ENCODE measurements around the gene KLC3. TPM values are rescaled to one million over a fixed set of nuclear protein-coding genes. Genes with fewer than 3 reads are reported as not detected.

Gene KLC3
- total RNA-seq, 1 experiment from 2014 or later, result not detected

DNA sequence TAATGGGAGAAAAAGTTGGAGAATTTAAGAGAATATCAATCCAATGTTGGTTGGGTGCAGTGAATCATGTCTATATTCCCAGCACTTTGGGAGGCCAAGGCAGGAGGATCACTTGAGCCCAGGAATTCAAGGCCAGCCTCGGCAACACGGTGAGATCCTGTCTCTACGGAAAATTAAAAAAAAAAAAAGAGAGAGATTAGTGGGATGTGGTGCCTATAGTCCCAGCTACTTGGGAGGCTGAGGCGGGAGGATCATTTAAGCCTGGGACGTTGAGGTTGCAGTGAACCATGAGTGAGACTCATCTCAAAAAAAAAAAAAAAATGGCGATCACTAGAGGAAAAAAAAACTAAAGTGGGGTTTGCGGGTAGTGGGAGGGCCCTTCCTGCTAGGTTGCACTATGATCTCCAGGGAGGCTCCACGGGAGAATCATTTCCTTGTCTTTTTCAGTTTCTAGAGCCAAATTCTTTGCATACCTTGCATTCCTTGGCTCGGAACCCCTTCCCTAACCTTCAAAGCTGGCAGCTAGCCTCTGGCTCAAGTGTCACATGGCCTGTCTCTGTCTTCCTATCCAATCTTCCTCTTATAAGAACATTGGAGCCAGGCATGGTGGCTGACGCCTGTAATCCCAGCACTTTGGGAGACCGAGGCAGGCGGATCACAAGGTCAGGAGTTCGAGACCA lies 35.6 kb downstream of the KLC3 start:
- peak; percentile 70 for DNase-seq (ENCODE audit: low spot score)

DNA sequence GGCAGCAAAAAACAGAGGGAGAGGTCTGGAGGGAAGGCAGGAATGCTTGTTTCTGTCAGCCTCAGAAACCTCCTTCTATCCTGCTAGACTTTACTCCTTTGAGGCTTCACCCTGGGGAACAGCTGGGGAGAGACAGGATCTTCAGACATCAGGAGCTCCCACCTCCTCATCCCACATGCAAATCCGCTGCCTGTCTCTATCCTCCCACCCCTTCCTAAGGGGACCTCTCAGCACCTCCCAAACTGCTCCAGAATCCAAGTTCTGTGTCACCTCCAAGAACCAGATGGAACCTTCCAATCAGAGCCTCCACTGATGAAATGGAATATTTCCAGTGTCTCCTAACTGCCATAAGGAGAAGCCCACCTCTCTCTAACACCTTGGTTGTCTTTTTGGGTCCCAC lies 39.6 kb downstream of the KLC3 start:
- DNase-seq (ENCODE audit: low spot score), result no peak

DNA sequence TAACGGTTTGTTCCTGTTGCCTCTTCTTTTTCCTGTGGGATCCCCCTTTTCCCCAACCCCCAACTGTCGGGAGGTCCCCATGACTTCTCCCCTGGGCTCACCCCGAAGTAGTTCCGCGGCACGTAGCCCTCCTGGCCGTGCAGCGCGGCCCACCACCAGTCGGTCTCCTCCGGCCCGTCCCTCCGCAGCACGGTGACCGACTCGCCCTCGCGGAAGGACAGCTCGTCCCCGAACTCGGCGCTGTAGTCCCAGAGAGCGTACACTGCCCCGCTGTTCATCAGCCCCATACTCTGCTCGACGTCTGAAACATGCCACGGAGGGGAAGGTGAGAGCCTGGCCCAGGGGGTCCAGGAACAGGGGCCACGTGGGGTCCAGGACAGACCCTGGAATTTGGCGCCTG lies 41.9 kb downstream of the KLC3 start:
- DNase-seq (ENCODE audit: low spot score), result no peak

DNA sequence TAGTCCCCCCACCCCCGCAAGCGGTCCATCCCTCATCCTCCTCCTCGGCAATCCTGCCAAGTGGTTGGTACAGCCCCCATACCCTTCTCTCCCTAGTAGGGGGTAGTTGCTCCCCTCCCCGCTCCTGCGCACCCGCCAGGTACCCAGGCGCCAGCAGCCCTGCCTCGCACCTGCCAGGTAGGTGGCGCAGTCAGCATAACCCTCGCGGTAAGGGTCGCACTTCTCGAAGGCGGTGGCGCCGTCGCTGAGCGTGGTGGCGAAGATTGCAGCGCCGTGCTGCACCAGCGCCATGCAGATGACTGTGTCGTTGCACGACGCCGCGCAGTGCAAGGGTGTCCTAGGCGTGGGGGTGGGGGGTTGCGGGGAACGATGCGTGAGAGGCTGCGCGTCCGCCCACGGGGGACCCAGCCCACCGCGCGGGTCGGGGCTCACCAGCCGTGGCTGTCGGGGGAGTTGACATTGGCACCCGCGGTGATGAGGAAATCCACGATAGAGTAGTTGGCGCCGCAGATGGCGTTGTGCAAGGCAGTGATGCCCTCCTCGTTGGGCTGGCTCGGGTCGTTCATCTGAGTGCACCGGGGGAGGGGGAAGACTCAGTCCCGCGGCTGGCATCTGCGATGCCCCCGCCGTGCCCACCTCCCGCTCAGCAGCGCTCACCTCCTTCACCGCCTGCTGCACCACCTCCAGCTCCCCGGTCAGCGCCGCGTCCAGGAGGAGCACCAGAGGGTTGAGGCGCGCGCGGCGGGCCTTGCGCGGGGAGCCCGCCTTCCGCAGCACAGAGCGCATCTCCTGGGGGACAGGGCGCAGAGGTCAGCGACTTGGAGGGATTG lies 45.1 kb downstream of the KLC3 start:
- DNase-seq (ENCODE audit: low spot score), result no peak

DNA sequence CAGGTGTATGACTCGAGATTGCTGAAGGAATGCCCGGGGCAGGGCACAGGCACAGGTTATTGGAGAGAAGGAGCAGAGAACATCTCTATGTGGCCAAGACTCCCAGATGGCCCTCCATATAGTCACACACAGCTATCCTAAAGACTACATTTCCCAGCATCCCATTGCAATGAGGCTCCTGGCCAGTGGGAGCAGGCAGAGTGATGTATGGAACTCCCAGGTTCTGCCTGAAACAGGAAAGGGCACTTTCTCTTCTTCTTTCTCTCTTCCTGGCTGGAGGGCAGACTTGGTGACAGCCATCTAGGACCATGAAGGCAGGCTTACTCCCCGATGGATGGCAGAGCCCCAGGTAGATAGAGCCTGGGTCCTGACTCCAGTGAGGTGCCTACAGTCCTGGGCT lies 50.8 kb downstream of the KLC3 start:
- peak; percentile 24 for DNase-seq (ENCODE audit: low spot score)

DNA sequence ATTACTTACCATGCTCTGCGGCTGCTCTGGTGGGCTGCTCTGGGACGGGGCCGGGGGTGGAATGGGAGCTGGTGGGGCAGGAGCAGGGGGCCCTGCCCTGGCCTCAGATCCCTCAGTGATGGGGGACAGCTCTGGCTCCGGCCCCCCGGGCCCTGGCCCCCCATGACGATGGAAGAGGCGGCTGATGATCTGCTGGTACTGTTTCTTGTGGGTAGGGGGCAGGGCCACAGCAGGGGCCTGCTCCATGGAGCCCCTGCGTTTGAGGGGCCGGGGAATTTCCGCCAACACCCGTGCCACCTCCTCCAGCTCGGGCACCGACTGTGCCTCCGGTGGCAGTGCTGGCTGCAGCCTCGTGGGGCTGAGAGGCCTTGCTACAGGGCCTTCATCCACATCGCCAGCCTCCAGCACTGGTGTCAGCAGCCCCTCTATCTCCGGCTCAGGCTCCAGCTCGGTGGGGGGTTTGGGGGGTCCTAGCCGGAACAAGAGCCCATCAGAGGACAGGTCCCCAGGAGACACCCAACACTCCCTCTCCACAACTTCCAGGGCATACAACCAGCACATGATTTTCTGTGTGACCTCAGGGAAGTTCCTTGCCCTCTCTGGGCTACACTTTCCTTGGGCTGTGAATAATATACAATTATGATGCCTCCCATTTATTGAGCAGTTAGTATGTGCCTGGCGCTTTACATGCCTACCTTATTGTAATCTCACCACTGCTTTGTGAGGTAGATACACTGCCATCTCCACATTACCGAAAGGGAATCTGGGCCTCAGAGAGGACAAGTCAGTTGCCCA lies 51.5 kb downstream of the KLC3 start:
- DNase-seq (ENCODE audit: low spot score), result no peak

DNA sequence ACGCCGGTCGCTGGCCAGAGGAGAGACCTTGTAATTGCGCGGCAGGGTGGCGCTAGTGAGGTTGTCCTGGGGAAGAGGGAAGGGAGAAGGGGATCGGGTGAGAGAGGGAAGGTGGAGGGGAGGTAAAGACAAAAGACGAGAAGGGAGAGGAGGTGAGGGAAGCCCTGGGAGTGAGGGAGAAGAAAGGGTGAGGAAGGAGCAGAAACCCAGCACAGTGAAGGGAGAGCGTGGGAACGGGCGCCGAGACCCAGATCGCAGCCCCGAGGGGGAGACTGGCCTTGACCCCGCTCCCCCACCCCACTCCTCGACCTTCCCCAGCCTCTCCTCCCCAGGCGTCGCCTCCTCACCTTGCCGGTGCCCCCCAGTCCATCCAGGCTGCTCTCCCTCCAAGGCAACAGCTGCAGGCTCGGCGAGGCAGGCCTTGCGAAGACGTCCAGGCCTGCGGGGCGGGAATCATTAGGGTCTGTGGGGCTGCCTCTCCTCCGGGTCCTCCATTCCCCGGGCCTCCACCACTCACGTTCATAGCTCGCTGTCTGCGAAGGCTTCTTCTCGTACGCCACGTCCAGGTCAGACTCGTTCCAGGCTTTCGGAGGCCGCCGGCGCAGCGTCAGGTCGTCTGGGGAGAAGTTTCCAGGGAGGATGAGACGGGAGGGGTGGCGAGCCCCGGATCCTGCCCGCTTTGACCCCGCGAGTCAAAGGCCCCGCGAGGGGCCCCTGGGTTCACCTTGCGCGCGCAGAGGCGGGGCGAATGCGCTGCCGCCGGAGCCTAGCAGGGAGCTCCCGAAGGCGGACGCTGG lies 55.5 kb downstream of the KLC3 start:
- DNase-seq (ENCODE audit: low spot score), result no peak

DNA sequence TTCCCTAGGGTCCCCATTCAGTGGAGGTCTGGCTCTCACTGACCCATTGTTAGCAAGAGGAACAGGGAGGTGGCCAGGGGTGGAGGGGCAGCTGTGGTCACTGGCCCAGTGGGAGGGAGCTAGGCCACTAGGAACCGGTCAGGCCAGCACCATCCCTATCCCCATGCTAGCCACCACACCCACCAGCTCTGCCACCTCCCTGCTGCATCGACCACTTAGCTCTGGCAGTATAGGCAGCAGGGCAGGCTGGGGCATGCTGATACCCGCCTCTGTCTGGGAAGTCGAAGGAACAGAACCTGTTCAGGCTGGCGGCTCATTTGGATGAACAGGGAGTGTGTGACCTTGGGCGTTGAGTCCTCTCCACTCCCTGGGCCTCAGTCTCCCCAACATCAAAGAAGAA lies 59.6 kb downstream of the KLC3 start:
- DNase-seq (ENCODE audit: low spot score), result no peak

Other genes with a start within 250 kb of the KLC3 start
- gene PPP1R37, start 247.6 kb upstream of the KLC3 start, total RNA-seq (2014; rRNA removed; shearing (Covaris generic)), result 8.0 and 13.2 TPM in 2 replicates
- 0.19 TPM in 1 of 2 replicates, not detected in the other for gene NKPD1, start 179.8 kb upstream of the KLC3 start, total RNA-seq (2014; rRNA removed; shearing (Covaris generic))
- gene TRAPPC6A, start 162.5 kb upstream of the KLC3 start, total RNA-seq (2014; rRNA removed; shearing (Covaris generic)), result 8.9 and 14.5 TPM in 2 replicates
- 2.1 and 5.3 TPM in 2 replicates for gene BLOC1S3, start 162.0 kb upstream of the KLC3 start, total RNA-seq (2014; rRNA removed; shearing (Covaris generic))
- gene EXOC3L2, start 95.3 kb upstream of the KLC3 start, total RNA-seq (2014; rRNA removed; shearing (Covaris generic)), result not detected in 2 replicates
- 3.7 and 5.0 TPM in 2 replicates for gene MARK4, start 89.5 kb upstream of the KLC3 start, total RNA-seq (2014; rRNA removed; shearing (Covaris generic))
- gene CKM, start 17.9 kb upstream of the KLC3 start, total RNA-seq (2014; rRNA removed; shearing (Covaris generic)), result not detected in 2 replicates
- gene ERCC2, start 29.8 kb downstream of the KLC3 start, total RNA-seq (2014; rRNA removed; shearing (Covaris generic)), result 4.6 and 8.3 TPM in 2 replicates
- gene PPP1R13L, start 64.3 kb downstream of the KLC3 start, total RNA-seq (2014; rRNA removed; shearing (Covaris generic)), result 0.14 and 1.1 TPM in 2 replicates
- gene POLR1G, start 65.9 kb downstream of the KLC3 start, total RNA-seq (2014; rRNA removed; shearing (Covaris generic)), result 6.8 and 9.0 TPM in 2 replicates
- gene ERCC1, start 83.2 kb downstream of the KLC3 start, total RNA-seq (2014; rRNA removed; shearing (Covaris generic)), result 49.3 and 84.0 TPM in 2 replicates
- 1.2 TPM in 1 of 2 replicates, not detected in the other for gene FOSB, start 127.2 kb downstream of the KLC3 start, total RNA-seq (2014; rRNA removed; shearing (Covaris generic))
- gene RTN2, start 156.3 kb downstream of the KLC3 start, total RNA-seq (2014; rRNA removed; shearing (Covaris generic)), result 3.5 and 6.1 TPM in 2 replicates
- gene PPM1N, start 157.7 kb downstream of the KLC3 start, total RNA-seq (2014; rRNA removed; shearing (Covaris generic)), result 0.21 and 1.1 TPM in 2 replicates
- 29.1 and 43.5 TPM in 2 replicates for gene VASP, start 166.7 kb downstream of the KLC3 start, total RNA-seq (2014; rRNA removed; shearing (Covaris generic))
- gene OPA3, start 244.1 kb downstream of the KLC3 start, total RNA-seq (2014; rRNA removed; shearing (Covaris generic)), result 4.8 and 5.3 TPM in 2 replicates